H1 (cell line): ENCODE results near the gene PAX5. TPM values are rescaled to one million over a fixed set of nuclear protein-coding genes. Genes with fewer than 3 reads are reported as not detected.

ENCODE experiments used
- CTCF ChIA-PET: fragments of 300-600 bp; sonication (Branson Sonifier 250); formaldehyde crosslinking; loops from one replicate; lab custom pipeline; 2021; ENCODE audit not compliant: partially characterized antibody; lab: Charles Lee
- POLR2A ChIA-PET: fragments of 300-600 bp; sonication (Branson Sonifier 250); formaldehyde crosslinking; loops from one replicate; lab custom pipeline; 2021; ENCODE audit warnings: inconsistent platforms; ENCODE audit not compliant: partially characterized antibody; lab: Charles Lee
- DNase-seq, 2 experiments: peaks; one replicate each; pipeline versions ENCODE4 v3.0.0 to v3.0.0-alpha.2; 2010 to 2022; ENCODE audit warnings: low spot score in 2 of 2, low read depth in 1 of 2, mixed read lengths in 1 of 2
- FAIRE-seq: peaks from 2 replicates; lab custom pipeline; 2011; peaks lifted over from hg19 to GRCh38; lab: Jason Lieb, UNC
- H2AFZ ChIP-seq: 2 replicates; pipeline ENCODE4 v1.8.1; 2012; ENCODE audit warnings: low read length, inconsistent platforms
- H2AK5ac ChIP-seq: 2 replicates; pipeline ENCODE4 v1.6.1; 2013; ENCODE audit warnings: low read depth, low read length
- H2BK120ac ChIP-seq: replicated peaks from 2 replicates; pipeline ENCODE3; 2013; ENCODE audit warnings: low read depth, low read length, inconsistent platforms
- H2BK12ac ChIP-seq: 2 replicates; pipeline ENCODE4 v1.6.1; 2013; ENCODE audit warnings: low read depth, low read length
- H2BK15ac ChIP-seq: 2 replicates; pipeline ENCODE4 v1.6.1; 2013; ENCODE audit warnings: low read length
- H2BK20ac ChIP-seq: 2 replicates; pipeline ENCODE4 v1.6.1; 2013; ENCODE audit warnings: low read length
- H2BK5ac ChIP-seq: 2 replicates; pipeline ENCODE4 v1.6.1; 2013; ENCODE audit warnings: low read depth, low read length
- H3K14ac ChIP-seq: 2 replicates; pipeline ENCODE4 v1.6.1; 2013; ENCODE audit warnings: inconsistent platforms; ENCODE audit not compliant: insufficient read length
- H3K18ac ChIP-seq: 2 replicates; pipeline ENCODE4 v1.6.1; 2013; ENCODE audit warnings: low read length; ENCODE audit errors: extremely low read depth
- H3K23ac ChIP-seq: 2 replicates; pipeline ENCODE4 v1.6.1; 2013; ENCODE audit warnings: inconsistent platforms; ENCODE audit not compliant: insufficient read length
- H3K23me2 ChIP-seq: 2 replicates; pipeline ENCODE4 v1.6.1; 2013; ENCODE audit warnings: low read depth, low read length
- H3K27ac ChIP-seq: 2 replicates; pipeline ENCODE4 v1.6.1; 2011; ENCODE audit warnings: low read depth, low read length, inconsistent platforms
- H3K27me3 ChIP-seq, 4 experiments: replicated peaks in 1 of 4; 1 replicate in 1 of 4; 2 replicates in 3 of 4; pipeline versions ENCODE4 v1.6.1 to v1.8.1; 2011 to 2013; ENCODE audit warnings: low read length in 3 of 4, mild to moderate bottlenecking in 3 of 4, inconsistent platforms in 2 of 4, mixed read lengths in 2 of 4, moderate library complexity in 1 of 4; ENCODE audit not compliant: control insufficient read depth in 3 of 4, insufficient read depth in 3 of 4; ENCODE audit errors: extremely low read depth in 1 of 4
- H3K36me3 ChIP-seq, 4 experiments: 2 replicates each; pipeline versions ENCODE4 v1.6.1 to v1.8.1; 2011 to 2013; ENCODE audit warnings: mild to moderate bottlenecking in 4 of 4, low read length in 3 of 4, moderate library complexity in 2 of 4, control low read depth in 1 of 4, inconsistent platforms in 1 of 4; ENCODE audit not compliant: insufficient read depth in 4 of 4, control insufficient read depth in 2 of 4
- H3K4ac ChIP-seq: replicated peaks from 2 replicates; pipeline ENCODE3; 2013; ENCODE audit warnings: low read length, low read depth, mixed read lengths, inconsistent platforms; ENCODE audit not compliant: insufficient read length
- H3K4me1 ChIP-seq, 4 experiments: replicated peaks in 1 of 4; 1 replicate in 1 of 4; 2 replicates in 3 of 4; pipeline versions ENCODE4 v1.6.1 to v1.8.1; 2011 to 2013; ENCODE audit warnings: low read length in 3 of 4, inconsistent platforms in 2 of 4, mixed read lengths in 1 of 4; ENCODE audit not compliant: insufficient read depth in 4 of 4, control insufficient read depth in 3 of 4
- H3K4me2 ChIP-seq, 2 experiments: 2 replicates each; pipeline versions ENCODE4 v1.6.1 to v1.8.1; 2011 to 2013; ENCODE audit warnings: low read depth in 2 of 2, low read length in 2 of 2, control low read depth in 1 of 2, inconsistent platforms in 1 of 2, mild to moderate bottlenecking in 1 of 2; ENCODE audit not compliant: insufficient read depth in 1 of 2
- H3K4me3 ChIP-seq, 4 experiments: fragments of 200-600, 300-600 bp in 1 of 4; sonication (generic), shearing (Covaris generic), sonication (Bioruptor Twin) in 1 of 4; 2 replicates each; pipeline versions ENCODE4 v1.5.1 to v1.8.1; 2011 to 2016; ENCODE audit warnings: low read length in 4 of 4, low read depth in 3 of 4, control low read depth in 2 of 4, inconsistent platforms in 2 of 4, mild to moderate bottlenecking in 2 of 4, mixed read lengths in 1 of 4, moderate library complexity in 1 of 4; ENCODE audit not compliant: insufficient read depth in 2 of 4; ENCODE audit errors: extremely low read depth in 1 of 4
- H3K56ac ChIP-seq: replicated peaks from 2 replicates; pipeline ENCODE3; 2013; ENCODE audit warnings: low read depth, mild to moderate bottlenecking, mixed read lengths, low read length, inconsistent platforms; ENCODE audit not compliant: insufficient read length
- H3K79me1 ChIP-seq: 2 replicates; pipeline ENCODE4 v1.6.1; 2013; ENCODE audit warnings: low read depth, low read length, control low read depth
- H3K79me2 ChIP-seq, 2 experiments: 2 replicates each; pipeline versions ENCODE4 v1.6.1 to v1.8.1; 2012 to 2013; ENCODE audit warnings: low read length in 2 of 2, mild to moderate bottlenecking in 2 of 2, inconsistent platforms in 1 of 2; ENCODE audit not compliant: insufficient read depth in 2 of 2, control insufficient read depth in 1 of 2
- H3K9ac ChIP-seq, 4 experiments: replicated peaks in 1 of 4; 1 replicate in 1 of 4; 2 replicates in 3 of 4; pipeline versions ENCODE4 v1.6.1 to v1.8.1; 2011 to 2013; ENCODE audit warnings: low read depth in 3 of 4, low read length in 3 of 4, control low read depth in 2 of 4, mild to moderate bottlenecking in 2 of 4, moderate library complexity in 2 of 4, inconsistent platforms in 1 of 4; ENCODE audit errors: extremely low read depth in 1 of 4
- H3K9me3 ChIP-seq, 2 experiments: 2 replicates each; pipeline versions ENCODE4 v1.6.1 to v1.8.1; 2012 to 2013; ENCODE audit warnings: mild to moderate bottlenecking in 2 of 2, moderate library complexity in 2 of 2, control low read depth in 1 of 2, inconsistent platforms in 1 of 2, low read depth in 1 of 2, low read length in 1 of 2, mixed read lengths in 1 of 2; ENCODE audit not compliant: insufficient read depth in 2 of 2
- H4K20me1 ChIP-seq, 2 experiments: replicated peaks in 1 of 2; 2 replicates each; pipeline versions ENCODE3 to v1.8.1; 2011 to 2013; ENCODE audit warnings: inconsistent platforms in 2 of 2, low read length in 2 of 2, mild to moderate bottlenecking in 1 of 2; ENCODE audit not compliant: insufficient read depth in 2 of 2, control insufficient read depth in 1 of 2
- H4K5ac ChIP-seq: 2 replicates; pipeline ENCODE4 v1.6.1; 2013; ENCODE audit warnings: low read length, low read depth, mixed read lengths, inconsistent platforms; ENCODE audit not compliant: insufficient read length
- H4K8ac ChIP-seq: 2 replicates; pipeline ENCODE4 v1.8.0; 2013; ENCODE audit warnings: mild to moderate bottlenecking, moderate library complexity, low read length, inconsistent platforms; ENCODE audit not compliant: insufficient read depth; ENCODE audit errors: extremely low read depth
- H4K91ac ChIP-seq: replicated peaks from 2 replicates; pipeline ENCODE3; 2013; ENCODE audit warnings: low read length, mixed read lengths, inconsistent platforms; ENCODE audit not compliant: insufficient read length
- ASH2L ChIP-seq: fragments of 200-600, 300-600 bp; sonication (generic); IDR thresholded peaks from one replicate; pipeline ENCODE4 v1.7.1; 2017; ENCODE audit warnings: low read length
- CHD2 ChIP-seq: IDR thresholded peaks from 2 replicates; pipeline ENCODE4 v1.6.1; 2012; ENCODE audit warnings: low read length, improper control_type of control experiment
- E2F6 ChIP-seq: IDR thresholded peaks from 2 replicates; pipeline ENCODE4 v1.6.1; 2012; ENCODE audit warnings: inconsistent platforms
- HDAC6 ChIP-seq: IDR thresholded peaks from one replicate; pipeline ENCODE4 v1.7.1; 2012; ENCODE audit warnings: low read depth, mild to moderate bottlenecking, inconsistent platforms, low read length, moderate library complexity
- MAFK ChIP-seq: IDR thresholded peaks from 2 replicates; pipeline ENCODE4 v1.6.1; 2012; ENCODE audit warnings: low read depth, mild to moderate bottlenecking, improper control_type of control experiment, low read length
- NANOG ChIP-seq: IDR thresholded peaks from 2 replicates; pipeline ENCODE4 v1.6.1; 2011; ENCODE audit warnings: low read length, low read depth, mild to moderate bottlenecking, inconsistent platforms; ENCODE audit not compliant: insufficient read depth, poor library complexity, severe bottlenecking
- SIN3A ChIP-seq, 2 experiments: IDR thresholded peaks in 1 of 2; conservative IDR thresholded peaks in 1 of 2; 2 replicates each; pipeline ENCODE4 v1.6.1; 2011 to 2012; ENCODE audit warnings: low read length in 2 of 2, improper control_type of control experiment in 1 of 2, low read depth in 1 of 2, mild to moderate bottlenecking in 1 of 2
- SUZ12 ChIP-seq: fragments of 200-600 bp; sonication (generic); IDR thresholded peaks from 2 replicates; pipeline ENCODE4 v1.6.1; 2012; ENCODE audit warnings: mild to moderate bottlenecking, inconsistent platforms, low read length, moderate library complexity, mixed read lengths
- WGBS, 2 experiments: shearing (Covaris generic) in 1 of 2; methylation state at CpG; one replicate each; pipeline versions ENCODE4 v1.1.6 to v1.1.7; 2013 to 2015; ENCODE audit warnings: low lambda C conversion rate in 2 of 2, mixed read lengths in 2 of 2, inconsistent platforms in 1 of 2, low coverage in 1 of 2, missing lambda C conversion rate in 1 of 2; ENCODE audit not compliant: insufficient replicate concordance in 2 of 2, insufficient coverage in 1 of 2, insufficient read length in 1 of 2; ENCODE audit errors: extremely low coverage in 1 of 2, missing lambda C conversion rate in 1 of 2; 5-methylcytosine and 5-hydroxymethylcytosine counted together
- polyA plus RNA-seq, 7 experiments: library from polyadenylated mRNA; depleted of rRNA in 3 of 7; stranded (reverse) in 5 of 7; unstranded in 2 of 7; fragments of >200 nt in 5 of 7; fragments of 200-250 nt in 2 of 7; gene quantifications; 1 replicate in 5 of 7; 2 replicates in 1 of 7; 4 replicates in 1 of 7; pipeline versions ENCODE4 v1.2.1 to v1.2.3, GENCODE V29; 2011 to 2013; ENCODE audit warnings: missing spikeins in 2 of 7, mixed read lengths in 2 of 7
- total RNA-seq: library from RNA; stranded (reverse); fragmentation: NEBNext Ultra II Directional; extraction: Animal tissue kit (Norgen Biotek cat#: 25700); gene quantifications from 2 replicates; pipeline ENCODE4 v1.2.1, GENCODE V29; 2021
- TF ChIP-seq, protein P1 (sequence below): IDR thresholded peaks from 2 replicates; pipeline ENCODE4 v1.6.1; 2012; ENCODE audit warnings: inconsistent platforms

The PAX5 gene
- total and polyA plus RNA-seq, 2 of the 8 experiments (the other 6 are each of a cell fraction or from before 2014, with no cell fraction given), result 0.29 to 0.43 TPM

DNA sequence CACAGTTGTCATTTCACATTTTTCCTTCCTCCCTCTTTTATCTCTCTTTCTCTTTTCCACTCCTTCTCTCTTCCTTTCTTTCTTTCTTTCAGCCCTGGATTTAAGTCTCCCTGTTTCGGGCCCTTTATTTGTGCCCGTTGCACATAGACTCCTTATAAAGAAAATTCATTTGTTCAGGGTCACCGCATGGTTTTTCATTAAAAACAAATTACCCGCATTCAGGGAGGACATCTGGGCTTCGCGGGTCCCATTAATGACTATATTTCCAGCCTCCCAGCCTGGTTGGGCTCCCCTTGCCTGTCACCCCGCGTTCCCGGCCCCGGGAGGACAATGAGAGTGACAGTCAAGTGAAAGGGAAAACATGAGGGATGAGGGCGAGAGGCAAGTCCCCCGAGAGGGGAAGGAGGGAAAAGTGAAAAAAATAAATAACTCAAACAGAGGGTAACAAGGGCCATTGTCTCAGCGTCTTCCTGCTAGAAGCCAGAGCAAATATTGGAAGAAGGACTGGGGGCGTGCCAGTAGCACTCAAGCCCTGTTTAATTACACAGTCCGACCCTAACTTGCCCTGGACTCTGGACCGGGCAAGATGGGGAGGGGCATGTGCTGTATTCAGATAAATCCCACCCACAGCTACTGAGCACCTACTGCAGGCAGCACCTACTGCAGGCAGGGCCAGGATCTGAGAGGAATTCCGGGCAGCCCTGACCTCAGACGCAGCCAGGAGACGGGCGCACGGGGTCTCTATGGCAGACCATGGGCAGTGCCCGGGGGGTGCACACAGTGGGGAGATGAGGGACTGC is 166.2 kb downstream of the PAX5 start:
- Histone ChIP-seq H2BK5ac (no peak overlapping the region), H3K4me2 (no peak overlapping the region), H2BK15ac (no peak overlapping the region), H2BK20ac (no peak overlapping the region), H2AK5ac (no peak overlapping the region), H3K18ac (no peak overlapping the region), H3K4me3 (no peak overlapping the region), H4K91ac (no peak overlapping the region), H4K20me1 (no peaks in the 10 kb centered on the region), H3K27ac (no peak overlapping the region), H3K79me1 (no peaks in the 10 kb centered on the region), H3K4ac (no peak overlapping the region), H3K9ac (no peak overlapping the region), H2BK120ac (no peak overlapping the region), H3K23me2 (peaks cover 3% of the 10 kb centered on the region; the same call in 1 of the 2 replicates), H3K27me3 (peaks cover 0 to 24% (median 16%) of the 10 kb centered on the region in 4 experiments; a peak in 4 of 7 replicates), H2AFZ (no peak overlapping the region), H3K14ac (no peak overlapping the region), H3K9me3 (no peaks in the 10 kb centered on the region), H4K5ac (no peak overlapping the region), H3K56ac (no peak overlapping the region), H2BK12ac (no peak overlapping the region), H3K79me2 (no peaks in the 10 kb centered on the region), H3K4me1 (peaks cover 0 to 15% (median 4%) of the 10 kb centered on the region in 4 experiments; a peak in 6 of 7 replicates), H3K36me3 (no peaks in the 10 kb centered on the region), H3K23ac (no peak overlapping the region), H4K8ac (0 out of 2 replicates have a peak overlapping the region, but pooled peaks have one; percentile 29)
- CTCF ChIA-PET, result interaction anchor here (0.7 to 27.2 kb wide), 15 partner anchors 9 to 122 kb away, joined by 3 to 657 read pairs (median 4); no protein-coding TSS in a partner anchor
- DNase-seq (no peak), FAIRE-seq (no peak)
- POLR2A ChIA-PET, result no interaction called here
- WGBS, 2 experiments, result 91% methylated on average over 20 of the region's 22 CpGs; no CpG with 5 or more reads in 1 of the 2 experiments
- TF ChIP-seq MAFK (no peak), HDAC6 (no peak), CHD2 (no peak), SUZ12 (no peak), NANOG (no peak), SIN3A (conservative IDR thresholded peaks at IDR 0.05 in 1 of 2, IDR thresholded peaks at IDR 0.05 in 1 of 2; ENCODE audit: low read depth in 1 of 2, low read length in 2 of 2) (no peak), E2F6 (no peak), ASH2L (no peak)
- TF ChIP-seq, protein P1, sequence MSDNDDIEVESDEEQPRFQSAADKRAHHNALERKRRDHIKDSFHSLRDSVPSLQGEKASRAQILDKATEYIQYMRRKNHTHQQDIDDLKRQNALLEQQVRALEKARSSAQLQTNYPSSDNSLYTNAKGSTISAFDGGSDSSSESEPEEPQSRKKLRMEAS, result no peak
